Activated naive CD8-positive, alpha-beta T cell (primary cell): ENCODE results near the gene HSPA2.
"Not testable (repeated sequence)": the region's sequence is repeated elsewhere in the genome, so short reads cannot be mapped to it uniquely, and the experiment has no call there.

Experiments
- H3K27ac Mint-ChIP-seq: one replicate; pipeline ENCODE4 v1.8.0; 2021; ENCODE audit warnings: mixed read lengths
- H3K27me3 Mint-ChIP-seq: one replicate; pipeline ENCODE4 v1.8.0; 2021; ENCODE audit warnings: mixed read lengths
- H3K36me3 Mint-ChIP-seq: one replicate; pipeline ENCODE4 v1.8.0; 2021; ENCODE audit warnings: mixed read lengths
- H3K4me1 Mint-ChIP-seq: one replicate; pipeline ENCODE4 v1.8.0; 2021; ENCODE audit warnings: low read depth, mixed read lengths
- H3K4me3 Mint-ChIP-seq: one replicate; pipeline ENCODE4 v1.8.0; 2021; ENCODE audit warnings: mild to moderate bottlenecking, mixed read lengths
- H3K9me3 Mint-ChIP-seq: one replicate; pipeline ENCODE4 v1.8.0; 2021; ENCODE audit warnings: low read depth, mixed read lengths

Gene HSPA2

GRCh38 chr14:64569138-64569631 is 28.6 kb downstream of the HSPA2 start:
- H3K27me3 Mint-ChIP-seq = no peaks in the 10 kb centered on the region
- H3K36me3 Mint-ChIP-seq = no peaks in the 10 kb centered on the region
- no peaks in the 10 kb centered on the region for H3K4me1 Mint-ChIP-seq
- H3K9me3 Mint-ChIP-seq = no peaks in the 10 kb centered on the region
- no peak overlapping the region for H3K27ac Mint-ChIP-seq
- no peak overlapping the region for H3K4me3 Mint-ChIP-seq

GRCh38 chr14:64569646-64570045 is 29.1 kb downstream of the HSPA2 start:
- H3K27ac Mint-ChIP-seq, H3K36me3 Mint-ChIP-seq, H3K4me1 Mint-ChIP-seq, H3K4me3 Mint-ChIP-seq, H3K9me3 Mint-ChIP-seq, H3K27me3 Mint-ChIP-seq: not testable (repeated sequence)

GRCh38 chr14:64572386-64573104 is 32.0 kb downstream of the HSPA2 start:
- no peak overlapping the region for H3K27ac Mint-ChIP-seq
- no peaks in the 10 kb centered on the region for H3K9me3 Mint-ChIP-seq
- H3K4me1 Mint-ChIP-seq = no peaks in the 10 kb centered on the region
- no peaks in the 10 kb centered on the region for H3K36me3 Mint-ChIP-seq
- H3K27me3 Mint-ChIP-seq = no peaks in the 10 kb centered on the region
- no peak overlapping the region for H3K4me3 Mint-ChIP-seq

- no peak overlapping the region for H3K27ac Mint-ChIP-seq
- no peak overlapping the region for H3K4me3 Mint-ChIP-seq
- H3K4me1 Mint-ChIP-seq = no peaks in the 10 kb centered on the region
- no peaks in the 10 kb centered on the region for H3K36me3 Mint-ChIP-seq
- H3K9me3 Mint-ChIP-seq = no peaks in the 10 kb centered on the region
- no peaks in the 10 kb centered on the region for H3K27me3 Mint-ChIP-seq
Observed at GRCh38 chr14:64573109-64573508, 32.6 kb downstream of the HSPA2 start.

- Mint-ChIP-seq H3K27me3 (no peaks in the 10 kb centered on the region), H3K36me3 (no peaks in the 10 kb centered on the region)
Observed at GRCh38 chr14:64574371-64575107, 34.0 kb downstream of the HSPA2 start.

GRCh38 chr14:64577211-64577610 is 36.7 kb downstream of the HSPA2 start:
- no peaks in the 10 kb centered on the region for H3K36me3 Mint-ChIP-seq
- H3K4me3 Mint-ChIP-seq = no peak overlapping the region
- H3K27me3 Mint-ChIP-seq = no peaks in the 10 kb centered on the region
- no peaks in the 10 kb centered on the region for H3K9me3 Mint-ChIP-seq
- H3K27ac Mint-ChIP-seq = no peak overlapping the region
- H3K4me1 Mint-ChIP-seq = no peaks in the 10 kb centered on the region

More at GRCh38 chr14:64574371-64575107, 34.0 kb downstream of the HSPA2 start:
- Mint-ChIP-seq H3K4me1 (no peaks in the 10 kb centered on the region), H3K27ac (no peak overlapping the region), H3K9me3 (no peaks in the 10 kb centered on the region), H3K4me3 (no peak overlapping the region)

- Mint-ChIP-seq H3K4me3 (no peak overlapping the region), H3K27me3 (no peaks in the 10 kb centered on the region), H3K36me3 (no peaks in the 10 kb centered on the region), H3K27ac (no peak overlapping the region), H3K9me3 (no peaks in the 10 kb centered on the region), H3K4me1 (no peaks in the 10 kb centered on the region)
Observed at GRCh38 chr14:64580467-64580866, 39.9 kb downstream of the HSPA2 start.

GRCh38 chr14:64581363-64581762 is 40.8 kb downstream of the HSPA2 start:
- H3K4me3 Mint-ChIP-seq = no peak overlapping the region
- no peaks in the 10 kb centered on the region for H3K9me3 Mint-ChIP-seq
- H3K27ac Mint-ChIP-seq = no peak overlapping the region
- H3K4me1 Mint-ChIP-seq = no peaks in the 10 kb centered on the region
- H3K27me3 Mint-ChIP-seq = no peaks in the 10 kb centered on the region
- no peaks in the 10 kb centered on the region for H3K36me3 Mint-ChIP-seq

GRCh38 chr14:64581817-64582216 is 41.3 kb downstream of the HSPA2 start:
- no peak overlapping the region for H3K27ac Mint-ChIP-seq
- H3K9me3 Mint-ChIP-seq = no peaks in the 10 kb centered on the region
- no peaks in the 10 kb centered on the region for H3K36me3 Mint-ChIP-seq
- no peaks in the 10 kb centered on the region for H3K27me3 Mint-ChIP-seq
- H3K4me1 Mint-ChIP-seq = no peaks in the 10 kb centered on the region
- no peak overlapping the region for H3K4me3 Mint-ChIP-seq

GRCh38 chr14:64584190-64584589 is 43.6 kb downstream of the HSPA2 start:
- Mint-ChIP-seq H3K4me1 (no peaks in the 10 kb centered on the region), H3K9me3 (no peaks in the 10 kb centered on the region), H3K36me3 (no peaks in the 10 kb centered on the region), H3K27me3 (no peaks in the 10 kb centered on the region), H3K4me3 (no peak overlapping the region), H3K27ac (no peak overlapping the region)

- H3K27ac Mint-ChIP-seq = no peak overlapping the region
- H3K4me3 Mint-ChIP-seq = no peak overlapping the region
- no peaks in the 10 kb centered on the region for H3K9me3 Mint-ChIP-seq
- H3K36me3 Mint-ChIP-seq = no peaks in the 10 kb centered on the region
- no peaks in the 10 kb centered on the region for H3K4me1 Mint-ChIP-seq
- no peaks in the 10 kb centered on the region for H3K27me3 Mint-ChIP-seq
Observed at GRCh38 chr14:64591809-64592208, 51.3 kb downstream of the HSPA2 start.
